Liver (tissue), 9 donors: ENCODE data around the gene PLA2G7. TPM values are rescaled to one million over a fixed set of nuclear protein-coding genes. Genes with fewer than 3 reads are reported as not detected.

ENCODE experiments used
- DNase-seq: peaks from one replicate; pipeline ENCODE4 v3.0.0-alpha.2; 2017; ENCODE audit warnings: low spot score
- H3K27ac ChIP-seq, 2 donors: one replicate each; pipeline ENCODE4 v1.7.0; 2013; ENCODE audit warnings: inconsistent platforms in 2 of 2, low read length in 2 of 2, control low read depth in 1 of 2, low read depth in 1 of 2, mild to moderate bottlenecking in 1 of 2
- H3K27me3 ChIP-seq, 4 donors: one replicate each; pipeline versions ENCODE4 v1.6.1 to v1.7.0; 2013; ENCODE audit warnings: low read length in 3 of 4, inconsistent platforms in 1 of 4, mild to moderate bottlenecking in 1 of 4, moderate library complexity in 1 of 4; ENCODE audit not compliant: control insufficient read depth in 4 of 4, insufficient read depth in 4 of 4
- H3K36me3 ChIP-seq, 4 donors: one replicate each; pipeline versions ENCODE4 v1.6.1 to v1.7.0; 2013; ENCODE audit warnings: low read length in 3 of 4, mild to moderate bottlenecking in 3 of 4, low read depth in 1 of 4, moderate library complexity in 1 of 4; ENCODE audit not compliant: control insufficient read depth in 4 of 4, insufficient read depth in 3 of 4
- H3K4me1 ChIP-seq, 4 donors: one replicate each; pipeline versions ENCODE4 v1.6.1 to v1.7.0; 2013; ENCODE audit warnings: low read length in 3 of 4, mild to moderate bottlenecking in 3 of 4, moderate library complexity in 1 of 4; ENCODE audit not compliant: control insufficient read depth in 4 of 4, insufficient read depth in 4 of 4
- H3K4me3 ChIP-seq, 3 donors: one replicate each; pipeline versions ENCODE4 v1.6.1 to v1.7.0; 2013; ENCODE audit warnings: low read length in 3 of 3, control low read depth in 1 of 3, low read depth in 1 of 3, mild to moderate bottlenecking in 1 of 3
- H3K9ac ChIP-seq, 2 donors: one replicate each; pipeline ENCODE4 v1.7.0; 2013; ENCODE audit warnings: low read length in 2 of 2, mild to moderate bottlenecking in 2 of 2, moderate library complexity in 2 of 2, control low read depth in 1 of 2, low read depth in 1 of 2
- H3K9me3 ChIP-seq, 4 donors: one replicate each; pipeline versions ENCODE4 v1.6.1 to v1.7.0; 2013; ENCODE audit warnings: low read length in 3 of 4; ENCODE audit not compliant: control insufficient read depth in 4 of 4
- EGR1 ChIP-seq, 2 donors: IDR thresholded peaks; 2 replicates each; pipeline ENCODE4 v1.6.1; 2016 to 2018; ENCODE audit warnings: antibody characterized with exemption in 2 of 2, low read depth in 2 of 2
- FOXA1 ChIP-seq: IDR thresholded peaks from 2 replicates; pipeline ENCODE4 v1.6.1; 2016; ENCODE audit warnings: antibody characterized with exemption
- FOXA2 ChIP-seq: IDR thresholded peaks from 2 replicates; pipeline ENCODE4 v1.6.1; 2016; ENCODE audit warnings: antibody characterized with exemption
- GABPA ChIP-seq, 2 donors: IDR thresholded peaks in 1 of 2; conservative IDR thresholded peaks in 1 of 2; 2 replicates each; pipeline ENCODE4 v1.6.1; 2016; ENCODE audit warnings: antibody characterized with exemption in 2 of 2, mild to moderate bottlenecking in 1 of 2, moderate library complexity in 1 of 2
- HNF4G ChIP-seq: IDR thresholded peaks from 2 replicates; pipeline ENCODE4 v1.6.1; 2016; ENCODE audit warnings: antibody characterized with exemption
- JUND ChIP-seq, 2 donors: IDR thresholded peaks; 2 replicates each; pipeline ENCODE4 v1.6.1; 2016; ENCODE audit warnings: antibody characterized with exemption in 2 of 2
- RAD21 ChIP-seq, 2 donors: IDR thresholded peaks; 2 replicates each; pipeline ENCODE4 v1.6.1; 2016; ENCODE audit warnings: antibody characterized with exemption in 2 of 2, mild to moderate bottlenecking in 2 of 2
- RXRA ChIP-seq, 2 donors: IDR thresholded peaks; 2 replicates each; pipeline ENCODE4 v1.6.1; 2017 to 2018; ENCODE audit warnings: antibody characterized with exemption in 2 of 2, mild to moderate bottlenecking in 1 of 2
- SP1 ChIP-seq: IDR thresholded peaks from 2 replicates; pipeline ENCODE4 v1.6.1; 2018; ENCODE audit warnings: antibody characterized with exemption, mild to moderate bottlenecking
- TAF1 ChIP-seq: conservative IDR thresholded peaks from 2 replicates; pipeline ENCODE4 v1.6.1; 2016; ENCODE audit warnings: antibody characterized with exemption, mild to moderate bottlenecking
- YY1 ChIP-seq: IDR thresholded peaks from 2 replicates; pipeline ENCODE4 v1.6.1; 2016; ENCODE audit warnings: antibody characterized with exemption, mild to moderate bottlenecking
- WGBS: extraction: QIAGEN DNeasy Blood & Tissue Kit; methylation state at CpG from one replicate; pipeline ENCODE4 v1.1.7; 2013; 5-methylcytosine and 5-hydroxymethylcytosine counted together
- polyA plus RNA-seq, 2 donors: library from polyadenylated mRNA; stranded (reverse) in 1 of 2; unstranded in 1 of 2; fragments of 200-250 nt in 1 of 2; fragments of >200 nt in 1 of 2; fragmentation: Nextera tagmentation in 1 of 2; extraction: Ambion mirVana in 1 of 2; gene quantifications; one replicate each; pipeline versions ENCODE4 v1.2.1 to v1.2.3, GENCODE V29; 2013 to 2015
- total RNA-seq, 2 donors: library from RNA; depleted of rRNA; stranded (reverse); fragments of >200 nt; gene quantifications; one replicate each; pipeline ENCODE4 v1.2.3, GENCODE V29; 2014
- TF ChIP-seq, protein P1 (sequence below): fragments of 150-350 bp; IDR thresholded peaks from 2 replicates; pipeline ENCODE4 v1.5.1; 2017; ENCODE audit warnings: improper control_type of control experiment, low read depth, low read length; ENCODE audit not compliant: missing input control
- TF ChIP-seq, protein P2 (sequence below): IDR thresholded peaks from 2 replicates; pipeline ENCODE4 v1.6.1; 2016; ENCODE audit warnings: antibody characterized with exemption
- TF ChIP-seq, protein P3 (sequence below): IDR thresholded peaks from 2 replicates; pipeline ENCODE4 v1.6.1; 2016; ENCODE audit warnings: antibody characterized with exemption, mild to moderate bottlenecking
- TF ChIP-seq, protein P4 (sequence below): IDR thresholded peaks from 2 replicates; pipeline ENCODE4 v1.6.1; 2016; ENCODE audit warnings: antibody characterized with exemption
- TF ChIP-seq, protein P5 (sequence below): IDR thresholded peaks from 2 replicates; pipeline ENCODE4 v1.6.1; 2016; ENCODE audit warnings: antibody characterized with exemption
- donor health status: healthy.
- donor health status: healthy.
- donor health status: healthy.
- donor health status: healthy.
- donor health status: healthy.

PLA2G7 gene
- total and polyA plus RNA-seq, 4 donors: 0.35 to 24.7 (median 1.3) TPM

DNA sequence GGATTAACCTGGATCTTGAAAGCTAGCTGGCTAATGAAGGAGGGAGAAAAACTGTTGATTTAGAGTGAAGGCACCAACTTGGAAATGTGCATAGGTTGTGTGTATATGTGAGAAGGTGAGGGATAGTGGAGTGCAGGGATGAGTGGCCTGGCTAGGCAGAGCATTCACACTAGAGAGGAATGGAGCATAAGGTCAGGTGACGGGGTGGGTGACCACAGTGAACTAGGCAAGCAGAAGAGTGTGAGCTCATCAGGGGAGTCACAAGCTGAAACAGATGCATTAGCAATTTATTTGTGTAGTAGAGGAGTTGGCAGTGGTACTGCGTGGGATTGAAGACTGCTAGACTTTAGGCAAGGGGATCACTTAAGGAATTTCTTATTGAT lies 22.0 kb upstream of the PLA2G7 start:
- Histone ChIP-seq H3K36me3 (no peaks in the 10 kb centered on the region), H3K9me3 (no peaks in the 10 kb centered on the region), H3K27me3 (peaks cover 0 to 2% (median 0%) of the 10 kb centered on the region in 4 donors), H3K4me1 (no peaks in the 10 kb centered on the region), H3K9ac (no peak overlapping the region), H3K27ac (no peak overlapping the region), H3K4me3 (no peak overlapping the region)
- 86% methylated on average over 2 of the region's 2 CpGs for WGBS
- no peak for DNase-seq
- no peak for TF ChIP-seq JUND (IDR thresholded peaks at IDR 0.05)
- TF ChIP-seq, protein P1, sequence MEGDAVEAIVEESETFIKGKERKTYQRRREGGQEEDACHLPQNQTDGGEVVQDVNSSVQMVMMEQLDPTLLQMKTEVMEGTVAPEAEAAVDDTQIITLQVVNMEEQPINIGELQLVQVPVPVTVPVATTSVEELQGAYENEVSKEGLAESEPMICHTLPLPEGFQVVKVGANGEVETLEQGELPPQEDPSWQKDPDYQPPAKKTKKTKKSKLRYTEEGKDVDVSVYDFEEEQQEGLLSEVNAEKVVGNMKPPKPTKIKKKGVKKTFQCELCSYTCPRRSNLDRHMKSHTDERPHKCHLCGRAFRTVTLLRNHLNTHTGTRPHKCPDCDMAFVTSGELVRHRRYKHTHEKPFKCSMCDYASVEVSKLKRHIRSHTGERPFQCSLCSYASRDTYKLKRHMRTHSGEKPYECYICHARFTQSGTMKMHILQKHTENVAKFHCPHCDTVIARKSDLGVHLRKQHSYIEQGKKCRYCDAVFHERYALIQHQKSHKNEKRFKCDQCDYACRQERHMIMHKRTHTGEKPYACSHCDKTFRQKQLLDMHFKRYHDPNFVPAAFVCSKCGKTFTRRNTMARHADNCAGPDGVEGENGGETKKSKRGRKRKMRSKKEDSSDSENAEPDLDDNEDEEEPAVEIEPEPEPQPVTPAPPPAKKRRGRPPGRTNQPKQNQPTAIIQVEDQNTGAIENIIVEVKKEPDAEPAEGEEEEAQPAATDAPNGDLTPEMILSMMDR: no peak
- TF ChIP-seq, protein P2, sequence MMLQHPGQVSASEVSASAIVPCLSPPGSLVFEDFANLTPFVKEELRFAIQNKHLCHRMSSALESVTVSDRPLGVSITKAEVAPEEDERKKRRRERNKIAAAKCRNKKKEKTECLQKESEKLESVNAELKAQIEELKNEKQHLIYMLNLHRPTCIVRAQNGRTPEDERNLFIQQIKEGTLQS: no peak
- TF ChIP-seq GABPA (IDR thresholded peaks at IDR 0.05 in 1 of 2, conservative IDR thresholded peaks at IDR 0.05 in 1 of 2): no peak
- TF ChIP-seq YY1: no peak
- no peak for TF ChIP-seq FOXA2
- no peak for TF ChIP-seq SP1
- no peak for TF ChIP-seq FOXA1
- TF ChIP-seq RXRA (IDR thresholded peaks at IDR 0.05): no peak
- TF ChIP-seq, protein P3, sequence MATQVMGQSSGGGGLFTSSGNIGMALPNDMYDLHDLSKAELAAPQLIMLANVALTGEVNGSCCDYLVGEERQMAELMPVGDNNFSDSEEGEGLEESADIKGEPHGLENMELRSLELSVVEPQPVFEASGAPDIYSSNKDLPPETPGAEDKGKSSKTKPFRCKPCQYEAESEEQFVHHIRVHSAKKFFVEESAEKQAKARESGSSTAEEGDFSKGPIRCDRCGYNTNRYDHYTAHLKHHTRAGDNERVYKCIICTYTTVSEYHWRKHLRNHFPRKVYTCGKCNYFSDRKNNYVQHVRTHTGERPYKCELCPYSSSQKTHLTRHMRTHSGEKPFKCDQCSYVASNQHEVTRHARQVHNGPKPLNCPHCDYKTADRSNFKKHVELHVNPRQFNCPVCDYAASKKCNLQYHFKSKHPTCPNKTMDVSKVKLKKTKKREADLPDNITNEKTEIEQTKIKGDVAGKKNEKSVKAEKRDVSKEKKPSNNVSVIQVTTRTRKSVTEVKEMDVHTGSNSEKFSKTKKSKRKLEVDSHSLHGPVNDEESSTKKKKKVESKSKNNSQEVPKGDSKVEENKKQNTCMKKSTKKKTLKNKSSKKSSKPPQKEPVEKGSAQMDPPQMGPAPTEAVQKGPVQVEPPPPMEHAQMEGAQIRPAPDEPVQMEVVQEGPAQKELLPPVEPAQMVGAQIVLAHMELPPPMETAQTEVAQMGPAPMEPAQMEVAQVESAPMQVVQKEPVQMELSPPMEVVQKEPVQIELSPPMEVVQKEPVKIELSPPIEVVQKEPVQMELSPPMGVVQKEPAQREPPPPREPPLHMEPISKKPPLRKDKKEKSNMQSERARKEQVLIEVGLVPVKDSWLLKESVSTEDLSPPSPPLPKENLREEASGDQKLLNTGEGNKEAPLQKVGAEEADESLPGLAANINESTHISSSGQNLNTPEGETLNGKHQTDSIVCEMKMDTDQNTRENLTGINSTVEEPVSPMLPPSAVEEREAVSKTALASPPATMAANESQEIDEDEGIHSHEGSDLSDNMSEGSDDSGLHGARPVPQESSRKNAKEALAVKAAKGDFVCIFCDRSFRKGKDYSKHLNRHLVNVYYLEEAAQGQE: no peak
- TF ChIP-seq EGR1 (IDR thresholded peaks at IDR 0.05; ENCODE audit: low read depth in 2 of 2): no peak

DNA sequence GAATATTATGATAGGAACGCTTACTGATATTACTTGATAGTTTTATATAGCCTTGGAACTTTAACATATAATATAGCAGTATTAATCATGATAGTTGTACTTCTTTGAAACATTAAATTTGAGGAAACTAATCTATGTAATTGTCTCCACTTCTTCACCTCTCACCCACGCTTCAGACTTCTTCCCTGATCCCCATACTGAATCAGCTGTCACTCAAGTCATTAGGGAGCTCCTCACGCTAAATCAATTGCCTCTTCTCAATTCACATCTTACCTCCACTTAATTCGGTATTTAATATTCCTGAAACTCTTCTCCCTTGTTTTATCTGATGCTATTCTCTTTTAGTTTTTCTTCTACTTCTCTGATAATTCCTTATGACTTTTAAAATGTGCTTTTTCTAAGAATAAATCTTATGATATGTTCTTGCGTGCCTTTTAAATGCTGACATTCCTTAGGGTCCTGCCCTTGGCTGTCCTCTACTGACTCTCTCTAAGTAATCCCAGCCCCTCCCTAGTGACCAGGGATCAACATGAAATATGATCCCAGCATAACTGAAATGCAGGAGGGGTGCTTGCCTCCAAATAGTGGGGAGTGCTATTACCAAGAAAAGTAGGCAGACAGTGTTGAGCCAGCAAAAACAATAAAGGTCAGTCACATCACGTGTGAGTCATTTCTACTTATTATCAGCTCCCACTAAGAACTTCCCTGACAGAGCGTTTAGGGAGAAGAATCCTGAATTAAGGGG lies 21.5 kb upstream of the PLA2G7 start:
- H3K27me3 ChIP-seq: peaks cover 0 to 2% (median 0%) of the 10 kb centered on the region in 4 donors
- no peak for TF ChIP-seq TAF1
- no peak for TF ChIP-seq HNF4G
- TF ChIP-seq, protein P4, sequence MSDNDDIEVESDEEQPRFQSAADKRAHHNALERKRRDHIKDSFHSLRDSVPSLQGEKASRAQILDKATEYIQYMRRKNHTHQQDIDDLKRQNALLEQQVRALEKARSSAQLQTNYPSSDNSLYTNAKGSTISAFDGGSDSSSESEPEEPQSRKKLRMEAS: no peak
- TF ChIP-seq, protein P5, sequence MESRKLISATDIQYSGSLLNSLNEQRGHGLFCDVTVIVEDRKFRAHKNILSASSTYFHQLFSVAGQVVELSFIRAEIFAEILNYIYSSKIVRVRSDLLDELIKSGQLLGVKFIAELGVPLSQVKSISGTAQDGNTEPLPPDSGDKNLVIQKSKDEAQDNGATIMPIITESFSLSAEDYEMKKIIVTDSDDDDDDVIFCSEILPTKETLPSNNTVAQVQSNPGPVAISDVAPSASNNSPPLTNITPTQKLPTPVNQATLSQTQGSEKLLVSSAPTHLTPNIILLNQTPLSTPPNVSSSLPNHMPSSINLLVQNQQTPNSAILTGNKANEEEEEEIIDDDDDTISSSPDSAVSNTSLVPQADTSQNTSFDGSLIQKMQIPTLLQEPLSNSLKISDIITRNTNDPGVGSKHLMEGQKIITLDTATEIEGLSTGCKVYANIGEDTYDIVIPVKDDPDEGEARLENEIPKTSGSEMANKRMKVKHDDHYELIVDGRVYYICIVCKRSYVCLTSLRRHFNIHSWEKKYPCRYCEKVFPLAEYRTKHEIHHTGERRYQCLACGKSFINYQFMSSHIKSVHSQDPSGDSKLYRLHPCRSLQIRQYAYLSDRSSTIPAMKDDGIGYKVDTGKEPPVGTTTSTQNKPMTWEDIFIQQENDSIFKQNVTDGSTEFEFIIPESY: no peak
- no peak for TF ChIP-seq RAD21 (IDR thresholded peaks at IDR 0.05)
- no peak for DNase-seq

More for the DNA sequence above, 21.5 kb upstream of the PLA2G7 start:
- WGBS: 77% methylated on average over 7 of the region's 7 CpGs
- no peaks in the 10 kb centered on the region for H3K4me1 ChIP-seq
- no peak overlapping the region for H3K9ac ChIP-seq
- no peaks in the 10 kb centered on the region for H3K36me3 ChIP-seq
- no peak overlapping the region for H3K4me3 ChIP-seq
- no peak overlapping the region for H3K27ac ChIP-seq
- no peaks in the 10 kb centered on the region for H3K9me3 ChIP-seq
